HEK293 (cell line): ENCODE results near the gene TSC22D3.

Experiments
- CTCF ChIA-PET: fragments of 350-600 bp; formaldehyde crosslinking; extraction: SDS; loops from one replicate; lab custom pipeline; 2021; ENCODE audit warnings: antibody characterized with exemption; lab: Yijun Ruan, JAX
- POLR2A ChIA-PET: fragments of 300-600 bp; formaldehyde crosslinking; extraction: SDS; loops from one replicate; lab custom pipeline; 2020; ENCODE audit warnings: antibody characterized with exemption, inconsistent platforms; lab: Yijun Ruan, JAX
- H3K27ac ChIP-seq: fragments of 200-500 bp; sonication (Bioruptor generic); 2 replicates; pipeline ENCODE4 v1.5.1; 2014; ENCODE audit warnings: low read depth, low read length, control low read depth, inconsistent platforms; ENCODE audit errors: extremely low read depth
- H3K36me3 ChIP-seq, 2 experiments: fragments of 200-500 bp in 1 of 2; sonication (Bioruptor generic) in 1 of 2; 1 replicate in 1 of 2; 2 replicates in 1 of 2; pipeline ENCODE4 v1.5.1; 2014 to 2017; ENCODE audit warnings: inconsistent platforms in 2 of 2, low read length in 2 of 2; ENCODE audit not compliant: control insufficient read depth in 2 of 2, insufficient read depth in 1 of 2
- H3K4me1 ChIP-seq: fragments of 200-500 bp; sonication (Bioruptor generic); 2 replicates; pipeline ENCODE4 v1.5.1; 2014; ENCODE audit warnings: mild to moderate bottlenecking, low read length, inconsistent platforms; ENCODE audit not compliant: control insufficient read depth, insufficient read depth
- H3K4me3 ChIP-seq: 2 replicates; pipeline ENCODE4 v1.5.1; 2011; ENCODE audit warnings: low read depth, mild to moderate bottlenecking, control low read depth, low read length, moderate library complexity
- H3K9me3 ChIP-seq: fragments of 200-500 bp; sonication (Bioruptor generic); 2 replicates; pipeline ENCODE4 v1.5.1; 2014; ENCODE audit warnings: low read depth, low read length, inconsistent platforms; ENCODE audit not compliant: control insufficient read depth, insufficient read depth
- EGR2 ChIP-seq: fragments of 450-650 bp; formaldehyde crosslinking; IDR thresholded peaks from 2 replicates; pipeline ENCODE4 v1.5.1; 2016; ENCODE audit warnings: low read depth, missing biosample characterization, missing genetic modification characterization
- ELK4 ChIP-seq: IDR thresholded peaks from 2 replicates; pipeline ENCODE4 v1.6.1; 2011; ENCODE audit warnings: mild to moderate bottlenecking, low read depth, low read length, borderline replicate concordance
- SCRT2 ChIP-seq: fragments of 450-650 bp; formaldehyde crosslinking; IDR thresholded peaks from 2 replicates; pipeline ENCODE4 v1.5.1; 2016; ENCODE audit warnings: missing biosample characterization, missing genetic modification characterization
- TSHZ1 ChIP-seq: fragments of 450-650 bp; formaldehyde crosslinking; IDR thresholded peaks from 2 replicates; pipeline ENCODE4 v1.5.1; 2016; ENCODE audit warnings: missing biosample characterization, missing genetic modification characterization, borderline replicate concordance
- ZBTB20 ChIP-seq: fragments of 450-650 bp; formaldehyde crosslinking; IDR thresholded peaks from 2 replicates; pipeline ENCODE4 v1.5.1; 2016; ENCODE audit warnings: missing biosample characterization, missing genetic modification characterization
- ZEB2 ChIP-seq: fragments of 450-650 bp; formaldehyde crosslinking; IDR thresholded peaks from 2 replicates; pipeline ENCODE4 v1.5.1; 2016; ENCODE audit warnings: missing biosample characterization, missing genetic modification characterization
- ZNF121 ChIP-seq: fragments of 450-650 bp; formaldehyde crosslinking; IDR thresholded peaks from 2 replicates; pipeline ENCODE4 v1.5.1; 2016; ENCODE audit warnings: missing biosample characterization, missing genetic modification characterization
- ZNF132 ChIP-seq: fragments of 450-650 bp; formaldehyde crosslinking; IDR thresholded peaks from 2 replicates; pipeline ENCODE4 v1.5.1; 2017; ENCODE audit warnings: missing biosample characterization, missing genetic modification characterization, borderline replicate concordance
- ZNF174 ChIP-seq: fragments of 450-650 bp; formaldehyde crosslinking; IDR thresholded peaks from 2 replicates; pipeline ENCODE4 v1.5.0; 2017; ENCODE audit warnings: missing biosample characterization, mild to moderate bottlenecking, missing genetic modification characterization
- ZNF24 ChIP-seq: fragments of 450-650 bp; formaldehyde crosslinking; IDR thresholded peaks from 2 replicates; pipeline ENCODE4 v1.5.1; 2016; ENCODE audit warnings: missing biosample characterization, missing genetic modification characterization
- ZNF266 ChIP-seq: fragments of 450-650 bp; formaldehyde crosslinking; IDR thresholded peaks from 2 replicates; pipeline ENCODE4 v1.5.1; 2016; ENCODE audit warnings: missing biosample characterization, missing genetic modification characterization, low read depth
- ZNF354C ChIP-seq: fragments of 450-650 bp; formaldehyde crosslinking; IDR thresholded peaks from 2 replicates; pipeline ENCODE4 v1.5.1; 2016; ENCODE audit warnings: missing biosample characterization, missing genetic modification characterization, low read depth, borderline replicate concordance
- ZNF394 ChIP-seq: fragments of 450-650 bp; formaldehyde crosslinking; IDR thresholded peaks from 2 replicates; pipeline ENCODE4 v1.5.1; 2016; ENCODE audit warnings: missing biosample characterization, missing genetic modification characterization, mild to moderate bottlenecking, moderate library complexity, borderline replicate concordance
- ZNF521 ChIP-seq: fragments of 450-650 bp; formaldehyde crosslinking; IDR thresholded peaks from 2 replicates; pipeline ENCODE4 v1.5.1; 2017; ENCODE audit warnings: missing biosample characterization, mild to moderate bottlenecking, missing genetic modification characterization
- ZNF530 ChIP-seq: fragments of 450-650 bp; formaldehyde crosslinking; IDR thresholded peaks from 2 replicates; pipeline ENCODE4 v1.5.1; 2016; ENCODE audit warnings: low read depth, missing biosample characterization, missing genetic modification characterization
- ZNF626 ChIP-seq: fragments of 450-650 bp; sonication (Bioruptor Pico); formaldehyde crosslinking; IDR thresholded peaks from 2 replicates; pipeline ENCODE4 v1.5.1; 2018; ENCODE audit warnings: missing biosample characterization, missing genetic modification characterization, inconsistent platforms
- TF ChIP-seq, protein P1 (sequence below): fragments of 450-650 bp; formaldehyde crosslinking; IDR thresholded peaks from 2 replicates; pipeline ENCODE4 v1.5.1; 2017; ENCODE audit warnings: missing biosample characterization, missing genetic modification characterization
- TF ChIP-seq, protein P2 (sequence below): fragments of 450-650 bp; formaldehyde crosslinking; IDR thresholded peaks from 2 replicates; pipeline ENCODE4; 2016; ENCODE audit warnings: missing biosample characterization, missing genetic modification characterization
- TF ChIP-seq, protein P3 (sequence below): fragments of 450-650 bp; formaldehyde crosslinking; IDR thresholded peaks from 2 replicates; pipeline ENCODE4 v1.5.1; 2017; ENCODE audit warnings: missing biosample characterization, missing genetic modification characterization
- TF ChIP-seq, protein P4 (sequence below): fragments of 450-650 bp; formaldehyde crosslinking; IDR thresholded peaks from 2 replicates; pipeline ENCODE4 v1.5.1; 2016; ENCODE audit warnings: missing biosample characterization, missing genetic modification characterization

TSC22D3 gene

GRCh38 chrX:107721318-107721717 is 54.3 kb downstream of the TSC22D3 start:
- Histone ChIP-seq H3K4me3 (no peak overlapping the region), H3K9me3 (no peaks in the 10 kb centered on the region), H3K36me3 (no peaks in the 10 kb centered on the region), H3K27ac (no peak overlapping the region; the same call in 1 of the 2 replicates), H3K4me1 (peaks cover 15% of the 10 kb centered on the region)
- ChIA-PET CTCF (interaction anchor here (0.6 to 13.0 kb wide), 6 partner anchors 10 to 336 kb away, joined by 3 to 161 read pairs (median 4); partner anchors contain the start of genes NCBP2L and TSC22D3), POLR2A (interaction anchor here (1.1 to 1.6 kb wide), 2 partner anchors 10 to 34 kb away, joined by 3 to 4 read pairs; no protein-coding TSS in a partner anchor)
- TF ChIP-seq, protein P1, sequence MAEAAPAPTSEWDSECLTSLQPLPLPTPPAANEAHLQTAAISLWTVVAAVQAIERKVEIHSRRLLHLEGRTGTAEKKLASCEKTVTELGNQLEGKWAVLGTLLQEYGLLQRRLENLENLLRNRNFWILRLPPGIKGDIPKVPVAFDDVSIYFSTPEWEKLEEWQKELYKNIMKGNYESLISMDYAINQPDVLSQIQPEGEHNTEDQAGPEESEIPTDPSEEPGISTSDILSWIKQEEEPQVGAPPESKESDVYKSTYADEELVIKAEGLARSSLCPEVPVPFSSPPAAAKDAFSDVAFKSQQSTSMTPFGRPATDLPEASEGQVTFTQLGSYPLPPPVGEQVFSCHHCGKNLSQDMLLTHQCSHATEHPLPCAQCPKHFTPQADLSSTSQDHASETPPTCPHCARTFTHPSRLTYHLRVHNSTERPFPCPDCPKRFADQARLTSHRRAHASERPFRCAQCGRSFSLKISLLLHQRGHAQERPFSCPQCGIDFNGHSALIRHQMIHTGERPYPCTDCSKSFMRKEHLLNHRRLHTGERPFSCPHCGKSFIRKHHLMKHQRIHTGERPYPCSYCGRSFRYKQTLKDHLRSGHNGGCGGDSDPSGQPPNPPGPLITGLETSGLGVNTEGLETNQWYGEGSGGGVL: no peak
- TF ChIP-seq ZBTB20 (no peak), ZNF132 (tag by site-specific recombination) (no peak), ELK4 (no peak), ZNF394 (no peak), SCRT2 (tag by site-specific recombination) (no peak), EGR2 (tag by site-specific recombination) (no peak), TSHZ1 (no peak), ZNF174 (tag by site-specific recombination) (no peak), ZNF121 (tag by site-specific recombination) (no peak), ZNF521 (tag by site-specific recombination) (no peak), ZNF354C (tag by site-specific recombination) (no peak), ZNF626 (tag by site-specific recombination) (no peak), ZNF24 (tag by site-specific recombination) (no peak), ZNF530 (tag by site-specific recombination) (no peak), ZEB2 (no peak), ZNF266 (tag by site-specific recombination) (no peak)
- TF ChIP-seq, protein P2, sequence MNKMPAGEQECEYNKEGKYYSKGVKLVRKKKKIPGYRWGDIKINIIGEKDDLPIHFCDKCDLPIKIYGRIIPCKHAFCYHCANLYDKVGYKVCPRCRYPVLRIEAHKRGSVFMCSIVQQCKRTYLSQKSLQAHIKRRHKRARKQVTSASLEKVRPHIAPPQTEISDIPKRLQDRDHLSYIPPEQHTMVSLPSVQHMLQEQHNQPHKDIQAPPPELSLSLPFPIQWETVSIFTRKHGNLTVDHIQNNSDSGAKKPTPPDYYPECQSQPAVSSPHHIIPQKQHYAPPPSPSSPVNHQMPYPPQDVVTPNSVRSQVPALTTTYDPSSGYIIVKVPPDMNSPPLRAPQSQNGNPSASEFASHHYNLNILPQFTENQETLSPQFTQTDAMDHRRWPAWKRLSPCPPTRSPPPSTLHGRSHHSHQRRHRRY (tag by site-specific recombination): no peak
- TF ChIP-seq, protein P3, sequence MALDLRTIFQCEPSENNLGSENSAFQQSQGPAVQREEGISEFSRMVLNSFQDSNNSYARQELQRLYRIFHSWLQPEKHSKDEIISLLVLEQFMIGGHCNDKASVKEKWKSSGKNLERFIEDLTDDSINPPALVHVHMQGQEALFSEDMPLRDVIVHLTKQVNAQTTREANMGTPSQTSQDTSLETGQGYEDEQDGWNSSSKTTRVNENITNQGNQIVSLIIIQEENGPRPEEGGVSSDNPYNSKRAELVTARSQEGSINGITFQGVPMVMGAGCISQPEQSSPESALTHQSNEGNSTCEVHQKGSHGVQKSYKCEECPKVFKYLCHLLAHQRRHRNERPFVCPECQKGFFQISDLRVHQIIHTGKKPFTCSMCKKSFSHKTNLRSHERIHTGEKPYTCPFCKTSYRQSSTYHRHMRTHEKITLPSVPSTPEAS: no peak
- TF ChIP-seq, protein P4, sequence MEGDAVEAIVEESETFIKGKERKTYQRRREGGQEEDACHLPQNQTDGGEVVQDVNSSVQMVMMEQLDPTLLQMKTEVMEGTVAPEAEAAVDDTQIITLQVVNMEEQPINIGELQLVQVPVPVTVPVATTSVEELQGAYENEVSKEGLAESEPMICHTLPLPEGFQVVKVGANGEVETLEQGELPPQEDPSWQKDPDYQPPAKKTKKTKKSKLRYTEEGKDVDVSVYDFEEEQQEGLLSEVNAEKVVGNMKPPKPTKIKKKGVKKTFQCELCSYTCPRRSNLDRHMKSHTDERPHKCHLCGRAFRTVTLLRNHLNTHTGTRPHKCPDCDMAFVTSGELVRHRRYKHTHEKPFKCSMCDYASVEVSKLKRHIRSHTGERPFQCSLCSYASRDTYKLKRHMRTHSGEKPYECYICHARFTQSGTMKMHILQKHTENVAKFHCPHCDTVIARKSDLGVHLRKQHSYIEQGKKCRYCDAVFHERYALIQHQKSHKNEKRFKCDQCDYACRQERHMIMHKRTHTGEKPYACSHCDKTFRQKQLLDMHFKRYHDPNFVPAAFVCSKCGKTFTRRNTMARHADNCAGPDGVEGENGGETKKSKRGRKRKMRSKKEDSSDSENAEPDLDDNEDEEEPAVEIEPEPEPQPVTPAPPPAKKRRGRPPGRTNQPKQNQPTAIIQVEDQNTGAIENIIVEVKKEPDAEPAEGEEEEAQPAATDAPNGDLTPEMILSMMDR (tag by site-specific recombination): no peak
